Epithelial cell of esophagus (primary cell): Measurements from ENCODE around the gene AAMDC.
A peak's percentile ranks its signal among the peaks of the same experiment; 100 is the strongest.
"Not testable (repeated sequence)": the region's sequence is repeated elsewhere in the genome, so short reads cannot be mapped to it uniquely, and the experiment has no call there.

Experiments used
- DNase-seq: peaks from one replicate; pipeline ENCODE4 v3.0.0; 2010; ENCODE audit warnings: low read depth
- H3K4me3 ChIP-seq: 2 replicates; pipeline ENCODE4 v1.5.1; 2011; ENCODE audit warnings: mild to moderate bottlenecking, low read length, control low read depth
- CTCF ChIP-seq: IDR thresholded peaks from 2 replicates; pipeline ENCODE4 v1.5.1; 2011; ENCODE audit warnings: low read depth, mild to moderate bottlenecking, low read length, control low read depth, inconsistent platforms; ENCODE audit not compliant: insufficient read depth; ENCODE audit errors: missing control alignments

AAMDC gene

GRCh38 chr11:77868744-77869143 lies 47.8 kb downstream of the AAMDC start:
- H3K4me3 ChIP-seq, result no peak overlapping the region
- no peak for DNase-seq
- TF ChIP-seq CTCF, result no peak

- H3K4me3 ChIP-seq, result no peak overlapping the region
- TF ChIP-seq CTCF, result no peak
- no peak for DNase-seq
Measured at GRCh38 chr11:77871855-77872254, 50.9 kb downstream of the AAMDC start.

GRCh38 chr11:77873345-77873744 lies 52.4 kb downstream of the AAMDC start:
- H3K4me3 ChIP-seq, result no peak overlapping the region
- no peak for TF ChIP-seq CTCF
- no peak for DNase-seq

GRCh38 chr11:77874206-77874605 lies 53.3 kb downstream of the AAMDC start:
- DNase-seq, result no peak
- TF ChIP-seq CTCF, result no peak
- H3K4me3 ChIP-seq, result no peak overlapping the region

GRCh38 chr11:77876045-77876444 lies 55.1 kb downstream of the AAMDC start:
- H3K4me3 ChIP-seq, result no peak overlapping the region
- TF ChIP-seq CTCF, result no peak
- no peak for DNase-seq

GRCh38 chr11:77878247-77878646 lies 57.3 kb downstream of the AAMDC start:
- DNase-seq, result peak; percentile 60
- H3K4me3 ChIP-seq, result not testable (repeated sequence)

GRCh38 chr11:77879218-77879617 lies 58.3 kb downstream of the AAMDC start:
- no peak for TF ChIP-seq CTCF
- peak; percentile 15 for DNase-seq
- no peak overlapping the region for H3K4me3 ChIP-seq

- no peak overlapping the region for H3K4me3 ChIP-seq
- TF ChIP-seq CTCF, result no peak
- no peak for DNase-seq
Measured at GRCh38 chr11:77882396-77882795, 61.5 kb downstream of the AAMDC start.
